Endothelial cell (in vitro differentiated cells): ENCODE data around the gene PHYHD1. TPM values are rescaled to one million over a fixed set of nuclear protein-coding genes. Genes with fewer than 3 reads are reported as not detected.

Experiments
- DNase-seq: peaks from one replicate; pipeline ENCODE4 v3.0.0; 2021; ENCODE audit warnings: low spot score
- H3K27ac Mint-ChIP-seq: one replicate; pipeline ENCODE4 v1.8.0; 2021; ENCODE audit warnings: mixed read lengths, inconsistent platforms; ENCODE audit not compliant: unreplicated experiment
- H3K27me3 Mint-ChIP-seq: one replicate; pipeline ENCODE4 v1.8.0; 2021; ENCODE audit warnings: mild to moderate bottlenecking, moderate library complexity, mixed read lengths, inconsistent platforms; ENCODE audit not compliant: unreplicated experiment
- H3K36me3 Mint-ChIP-seq: one replicate; pipeline ENCODE4 v1.8.0; 2021; ENCODE audit warnings: mild to moderate bottlenecking, low read depth, mixed read lengths, inconsistent platforms; ENCODE audit not compliant: unreplicated experiment
- H3K4me1 Mint-ChIP-seq: one replicate; pipeline ENCODE4 v1.8.0; 2021; ENCODE audit warnings: mild to moderate bottlenecking, mixed read lengths, inconsistent platforms; ENCODE audit not compliant: unreplicated experiment
- H3K4me3 Mint-ChIP-seq: one replicate; pipeline ENCODE4 v1.8.0; 2021; ENCODE audit warnings: mild to moderate bottlenecking, mixed read lengths, inconsistent platforms; ENCODE audit not compliant: unreplicated experiment
- H3K9me3 Mint-ChIP-seq: one replicate; pipeline ENCODE4 v1.8.0; 2021; ENCODE audit warnings: mixed read lengths, inconsistent platforms; ENCODE audit not compliant: unreplicated experiment
- total RNA-seq: library from RNA; stranded (reverse); fragmentation: NEBNext Ultra II Directional; extraction: Animal tissue kit (Norgen Biotek cat#: 25700); gene quantifications from one replicate; pipeline ENCODE4 v1.2.1, GENCODE V29; 2021; ENCODE audit not compliant: unreplicated experiment
- TF ChIP-seq, protein P1 (sequence below): fragments of 200-600 bp; sonication (generic); IDR thresholded peaks from one replicate; pipeline ENCODE4 v1.5.0; 2021; ENCODE audit warnings: antibody characterized with exemption; ENCODE audit not compliant: unreplicated experiment

Gene PHYHD1
- total RNA-seq, 1 donor from 2014 or later: 10.3 TPM

- peaks cover 1% of the 10 kb centered on the region for H3K27me3 Mint-ChIP-seq
- no peaks in the 10 kb centered on the region for H3K4me1 Mint-ChIP-seq
- DNase-seq: no peak
- peaks cover 29% of the 10 kb centered on the region for H3K36me3 Mint-ChIP-seq
- TF ChIP-seq, protein P1, sequence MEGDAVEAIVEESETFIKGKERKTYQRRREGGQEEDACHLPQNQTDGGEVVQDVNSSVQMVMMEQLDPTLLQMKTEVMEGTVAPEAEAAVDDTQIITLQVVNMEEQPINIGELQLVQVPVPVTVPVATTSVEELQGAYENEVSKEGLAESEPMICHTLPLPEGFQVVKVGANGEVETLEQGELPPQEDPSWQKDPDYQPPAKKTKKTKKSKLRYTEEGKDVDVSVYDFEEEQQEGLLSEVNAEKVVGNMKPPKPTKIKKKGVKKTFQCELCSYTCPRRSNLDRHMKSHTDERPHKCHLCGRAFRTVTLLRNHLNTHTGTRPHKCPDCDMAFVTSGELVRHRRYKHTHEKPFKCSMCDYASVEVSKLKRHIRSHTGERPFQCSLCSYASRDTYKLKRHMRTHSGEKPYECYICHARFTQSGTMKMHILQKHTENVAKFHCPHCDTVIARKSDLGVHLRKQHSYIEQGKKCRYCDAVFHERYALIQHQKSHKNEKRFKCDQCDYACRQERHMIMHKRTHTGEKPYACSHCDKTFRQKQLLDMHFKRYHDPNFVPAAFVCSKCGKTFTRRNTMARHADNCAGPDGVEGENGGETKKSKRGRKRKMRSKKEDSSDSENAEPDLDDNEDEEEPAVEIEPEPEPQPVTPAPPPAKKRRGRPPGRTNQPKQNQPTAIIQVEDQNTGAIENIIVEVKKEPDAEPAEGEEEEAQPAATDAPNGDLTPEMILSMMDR: no peak
- H3K9me3 Mint-ChIP-seq: no peaks in the 10 kb centered on the region
- H3K4me3 Mint-ChIP-seq: no peak overlapping the region
- no peak overlapping the region for H3K27ac Mint-ChIP-seq
These were observed 52.2 kb downstream of the PHYHD1 start for GRCh38 chr9:128972956-128973355.

GRCh38 chr9:128979111-128979510 lies 58.3 kb downstream of the PHYHD1 start:
- Mint-ChIP-seq H3K9me3 (no peaks in the 10 kb centered on the region), H3K4me3 (no peak overlapping the region), H3K36me3 (peaks cover 39% of the 10 kb centered on the region), H3K27me3 (peaks cover 1% of the 10 kb centered on the region), H3K4me1 (peaks cover 6% of the 10 kb centered on the region), H3K27ac (no peak overlapping the region)
- no peak for DNase-seq
- TF ChIP-seq, protein P1: no peak

GRCh38 chr9:128983536-128983935 lies 62.8 kb downstream of the PHYHD1 start:
- Mint-ChIP-seq H3K4me1 (peaks cover 6% of the 10 kb centered on the region), H3K4me3 (no peak overlapping the region), H3K27ac (no peak overlapping the region), H3K9me3 (no peaks in the 10 kb centered on the region), H3K27me3 (peaks cover 2% of the 10 kb centered on the region), H3K36me3 (peaks cover 63% of the 10 kb centered on the region)
- TF ChIP-seq, protein P1: no peak
- DNase-seq: no peak

GRCh38 chr9:128986671-128987070 lies 65.9 kb downstream of the PHYHD1 start:
- Mint-ChIP-seq H3K36me3 (peaks cover 46% of the 10 kb centered on the region), H3K4me3 (peak overlapping the region; percentile 9)

DNA sequence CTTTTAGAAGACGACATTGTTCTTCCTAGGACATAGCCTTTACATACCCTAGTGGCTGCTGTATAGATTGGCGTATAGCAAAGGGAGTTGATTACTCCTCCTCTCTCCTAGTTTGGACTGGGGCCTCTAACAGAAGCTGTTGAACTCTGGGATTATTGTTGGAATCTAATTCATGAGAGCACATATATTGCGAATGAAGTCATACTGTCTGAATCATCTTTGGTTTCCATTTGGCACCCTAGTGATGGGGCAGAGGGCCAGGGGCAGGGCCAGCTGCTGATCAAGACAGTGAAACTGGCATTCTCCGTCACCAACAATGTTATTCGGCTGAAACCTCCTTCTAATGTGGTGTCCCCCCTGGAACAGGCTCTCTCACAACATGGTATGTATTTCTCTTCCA lies 67.0 kb downstream of the PHYHD1 start:
- H3K27ac Mint-ChIP-seq: no peak overlapping the region

More at GRCh38 chr9:128986671-128987070, 65.9 kb downstream of the PHYHD1 start:
- peaks cover 6% of the 10 kb centered on the region for H3K4me1 Mint-ChIP-seq
- H3K27me3 Mint-ChIP-seq: peaks cover 2% of the 10 kb centered on the region
- TF ChIP-seq, protein P1: no peak
- no peak overlapping the region for H3K27ac Mint-ChIP-seq
- no peaks in the 10 kb centered on the region for H3K9me3 Mint-ChIP-seq
- DNase-seq: no peak

More for the DNA sequence above, 67.0 kb downstream of the PHYHD1 start:
- TF ChIP-seq, protein P1: no peak
- H3K9me3 Mint-ChIP-seq: no peaks in the 10 kb centered on the region
- H3K27me3 Mint-ChIP-seq: peaks cover 2% of the 10 kb centered on the region
- H3K4me3 Mint-ChIP-seq: no peak overlapping the region
- peaks cover 5% of the 10 kb centered on the region for H3K4me1 Mint-ChIP-seq
- peaks cover 43% of the 10 kb centered on the region for H3K36me3 Mint-ChIP-seq
- no peak for DNase-seq

Other genes with a start within 250 kb of the PHYHD1 start
- gene SET, start 231.8 kb upstream of the PHYHD1 start, total RNA-seq: 420 TPM
- 14.7 TPM for gene PKN3, start 218.5 kb upstream of the PHYHD1 start, total RNA-seq
- gene ZDHHC12, start 196.9 kb upstream of the PHYHD1 start, total RNA-seq: 42.1 TPM
- gene ZER1, start 149.1 kb upstream of the PHYHD1 start, total RNA-seq: 29.2 TPM
- gene TBC1D13, start 133.7 kb upstream of the PHYHD1 start, total RNA-seq: 58.8 TPM
- 8.1 TPM for gene ENDOG, start 102.5 kb upstream of the PHYHD1 start, total RNA-seq
- gene SPOUT1, start 91.2 kb upstream of the PHYHD1 start, total RNA-seq: 62.1 TPM
- gene KYAT1, start 39.0 kb upstream of the PHYHD1 start, total RNA-seq: 3.3 TPM
- gene LRRC8A, start 38.8 kb upstream of the PHYHD1 start, total RNA-seq: 54.3 TPM
- 18.2 TPM for gene DOLK, start 26.6 kb downstream of the PHYHD1 start, total RNA-seq
- 44.0 TPM for gene NUP188, start 26.7 kb downstream of the PHYHD1 start, total RNA-seq
- 94.3 TPM for gene SH3GLB2, start 107.3 kb downstream of the PHYHD1 start, total RNA-seq
- gene MIGA2, start 115.6 kb downstream of the PHYHD1 start, total RNA-seq: 32.9 TPM
- 21.4 TPM for gene DOLPP1, start 160.1 kb downstream of the PHYHD1 start, total RNA-seq
- gene CRAT, start 189.8 kb downstream of the PHYHD1 start, total RNA-seq: 42.9 TPM
- gene PTPA, start 190.4 kb downstream of the PHYHD1 start, total RNA-seq: 120 TPM